ENCODE results near the gene AP1B1. TPM values are rescaled to one million over a fixed set of nuclear protein-coding genes. Genes with fewer than 3 reads are reported as not detected.

Gene AP1B1
- total RNA-seq, 8 experiments from 2014 or later: 31.3 to 60.4 (median 45.4) TPM

- WGBS, 10 experiments: 25 to 89% (median 61%) methylated on average over 2 to 8 of the region's 9 CpGs; no CpG with 5 or more reads in 4 of the 10 experiments
- no peak overlapping the region for H3K4me3 ChIP-seq
- no peaks in the 10 kb centered on the region for H3K4me1 ChIP-seq (replicated peaks in 1 of 2)
- no peak overlapping the region for H3K27ac ChIP-seq
- in situ Hi-C loops (cut with MboI; ENCODE audit: low pct_unique_long_range_greater_than_20kb in 2 of 9, low sequenced_read_pairs in 9 of 9, unreplicated experiment in 9 of 9): no loop called here
- no peak for ATAC-seq (replicated peaks in 6 of 8)
Measured at GRCh38 chr22:29325785-29326315, 62.5 kb downstream of the AP1B1 start.

- ATAC-seq (replicated peaks in 6 of 8): no peak
- 76 to 93% (median 84%) methylated on average over 3 to 7 of the region's 8 CpGs; no CpG with 5 or more reads in 2 of the 10 experiments for WGBS, 10 experiments
- Histone ChIP-seq H3K4me3 (no peak overlapping the region), H3K27ac (no peak overlapping the region), H3K4me1 (replicated peaks in 1 of 2) (no peaks in the 10 kb centered on the region)
- in situ Hi-C loops (cut with MboI; ENCODE audit: low pct_unique_long_range_greater_than_20kb in 2 of 9, low sequenced_read_pairs in 9 of 9, unreplicated experiment in 9 of 9): no loop called here
Measured at GRCh38 chr22:29325356-29325755, 63.0 kb downstream of the AP1B1 start.

GRCh38 chr22:29323641-29324040 is 64.7 kb downstream of the AP1B1 start:
- Histone ChIP-seq H3K4me3 (no peak overlapping the region), H3K4me1 (replicated peaks in 1 of 2) (no peaks in the 10 kb centered on the region), H3K27ac (no peak overlapping the region)
- ATAC-seq (replicated peaks in 6 of 8): no peak
- in situ Hi-C loops (cut with MboI; ENCODE audit: low pct_unique_long_range_greater_than_20kb in 2 of 9, low sequenced_read_pairs in 9 of 9, unreplicated experiment in 9 of 9): no loop called here

- no peaks in the 10 kb centered on the region for H3K4me1 ChIP-seq (replicated peaks in 1 of 2)
- in situ Hi-C loops (cut with MboI; ENCODE audit: low pct_unique_long_range_greater_than_20kb in 2 of 9, low sequenced_read_pairs in 9 of 9, unreplicated experiment in 9 of 9): no loop called here
- ATAC-seq (replicated peaks in 6 of 8): peak in 1 of 8 experiments; percentile 62
- no peak overlapping the region for H3K27ac ChIP-seq
- H3K4me3 ChIP-seq: no peak overlapping the region
- WGBS, 10 experiments: 0 to 83% (median 75%) methylated on average over 1 of the region's 1 CpG; no CpG with 5 or more reads in 4 of the 10 experiments
Measured at GRCh38 chr22:29320546-29320945, 67.8 kb downstream of the AP1B1 start.

GRCh38 chr22:29319072-29319471 is 69.3 kb downstream of the AP1B1 start:
- Histone ChIP-seq H3K4me1 (replicated peaks in 1 of 2) (no peaks in the 10 kb centered on the region), H3K27ac (no peak overlapping the region), H3K4me3 (no peak overlapping the region)
- 80% methylated on average over 1 of the region's 2 CpGs; no CpG with 5 or more reads in 9 of the 10 experiments for WGBS, 10 experiments
- in situ Hi-C loops (cut with MboI; ENCODE audit: low pct_unique_long_range_greater_than_20kb in 2 of 9, low sequenced_read_pairs in 9 of 9, unreplicated experiment in 9 of 9): no loop called here
- ATAC-seq (replicated peaks in 6 of 8): no peak

- no peak overlapping the region for H3K27ac ChIP-seq
- no peak overlapping the region for H3K4me3 ChIP-seq
- no peaks in the 10 kb centered on the region for H3K4me1 ChIP-seq (replicated peaks in 1 of 2)
- 40 to 100% (median 77%) methylated on average over 2 to 5 of the region's 18 CpGs; no CpG with 5 or more reads in 6 of the 10 experiments for WGBS, 10 experiments
- peak in 1 of 8 experiments; percentile 67 for ATAC-seq (replicated peaks in 6 of 8)
- in situ Hi-C loops (cut with MboI; ENCODE audit: low pct_unique_long_range_greater_than_20kb in 2 of 9, low sequenced_read_pairs in 9 of 9, unreplicated experiment in 9 of 9): no loop called here
Measured at GRCh38 chr22:29317827-29318454, 70.4 kb downstream of the AP1B1 start.

GRCh38 chr22:29316141-29316828 is 72.1 kb downstream of the AP1B1 start:
- Histone ChIP-seq H3K4me1 (replicated peaks in 1 of 2) (peaks cover 3 to 4% of the 10 kb centered on the region in 2 donors), H3K27ac (no peak overlapping the region), H3K4me3 (no peak overlapping the region)
- no peak for ATAC-seq (replicated peaks in 6 of 8)
- 0 to 90% (median 60%) methylated on average over 1 to 10 of the region's 18 CpGs; no CpG with 5 or more reads in 3 of the 10 experiments for WGBS, 10 experiments
- in situ Hi-C loops (cut with MboI; ENCODE audit: low pct_unique_long_range_greater_than_20kb in 2 of 9, low sequenced_read_pairs in 9 of 9, unreplicated experiment in 9 of 9): no loop called here

GRCh38 chr22:29315286-29316140 is 72.9 kb downstream of the AP1B1 start, which contains the start of gene RASL10A:
RASL10A (minus strand) TSS chr22:29315697; CDS start chr22:29315246, 451 bp downstream.
- no peak within 1 kb of the TSS for H3K27ac ChIP-seq
- in situ Hi-C loops (cut with MboI; ENCODE audit: low pct_unique_long_range_greater_than_20kb in 2 of 9, low sequenced_read_pairs in 9 of 9, unreplicated experiment in 9 of 9): no loop called here
- 0 to 100% (median 15%) methylated on average over 1 to 6 of the region's 103 CpGs; no CpG with 5 or more reads in 5 of the 10 experiments for WGBS, 10 experiments
- peak in 4 of 8 experiments; percentile 2 to 7 (median 6) for ATAC-seq (replicated peaks in 6 of 8)
- H3K4me1 ChIP-seq (replicated peaks in 1 of 2): peaks cover 10 to 12% of the 10 kb centered on the region in 2 donors
- H3K4me3 ChIP-seq: peak within 1 kb of the TSS; percentile 21 to 40 (median 28)

- Histone ChIP-seq H3K27ac (no peak overlapping the region), H3K4me3 (peak overlapping the region; percentile 21 to 40 (median 28)), H3K4me1 (replicated peaks in 1 of 2) (peaks cover 12 to 14% of the 10 kb centered on the region in 2 donors)
Measured at GRCh38 chr22:29314537-29315285, 73.7 kb downstream of the AP1B1 start.

GRCh38 chr22:29313576-29314466 is 74.5 kb downstream of the AP1B1 start:
- ATAC-seq (replicated peaks in 6 of 8): no peak
- 0 to 61% (median 19%) methylated on average over 1 to 14 of the region's 51 CpGs; no CpG with 5 or more reads in 1 of the 10 experiments for WGBS, 10 experiments
- Histone ChIP-seq H3K4me3 (no peak overlapping the region), H3K27ac (no peak overlapping the region), H3K4me1 (replicated peaks in 1 of 2) (peaks cover 12 to 14% of the 10 kb centered on the region in 2 donors)
- in situ Hi-C loops (cut with MboI; ENCODE audit: low pct_unique_long_range_greater_than_20kb in 2 of 9, low sequenced_read_pairs in 9 of 9, unreplicated experiment in 9 of 9): no loop called here

More at GRCh38 chr22:29314537-29315285, 73.7 kb downstream of the AP1B1 start:
- 1 to 13% (median 3%) methylated on average over 3 to 23 of the region's 69 CpGs; no CpG with 5 or more reads in 6 of the 10 experiments for WGBS, 10 experiments
- ATAC-seq (replicated peaks in 6 of 8): peak in 2 of 8 experiments; percentile 3 to 4
- in situ Hi-C loops (cut with MboI; ENCODE audit: low pct_unique_long_range_greater_than_20kb in 2 of 9, low sequenced_read_pairs in 9 of 9, unreplicated experiment in 9 of 9): no loop called here

- in situ Hi-C loops (cut with MboI; ENCODE audit: low pct_unique_long_range_greater_than_20kb in 2 of 9, low sequenced_read_pairs in 9 of 9, unreplicated experiment in 9 of 9): no loop called here
- peak in 4 of 8 experiments; percentile 1 to 10 (median 6) for ATAC-seq (replicated peaks in 6 of 8)
- 17 to 75% (median 32%) methylated on average over 1 to 10 of the region's 44 CpGs; no CpG with 5 or more reads in 4 of the 10 experiments for WGBS, 10 experiments
- Histone ChIP-seq H3K4me1 (replicated peaks in 1 of 2) (peaks cover 12 to 14% of the 10 kb centered on the region in 2 donors), H3K27ac (no peak overlapping the region), H3K4me3 (no peak overlapping the region)
Measured at GRCh38 chr22:29313126-29313575, 75.2 kb downstream of the AP1B1 start.
